Mucosa of gallbladder (tissue), 1 donor: Measurements from ENCODE around the gene CNTNAP2. TPM values are rescaled to one million over a fixed set of nuclear protein-coding genes. Genes with fewer than 3 reads are reported as not detected.

Experiments used
- DNase-seq: peaks from one replicate; pipeline ENCODE4 v3.0.0-alpha.2; 2020; ENCODE audit warnings: low spot score
- total RNA-seq: library from RNA; stranded (reverse); gene quantifications from one replicate; pipeline ENCODE4 v1.2.1, GENCODE V29; 2021
- donor health status: DM: no; HTN: no; CAD: no.

Gene CNTNAP2
- total RNA-seq, 1 donor from 2014 or later: 1.6 TPM

GRCh38 chr7:147857152-147858140, 1740.8 kb downstream of the CNTNAP2 start:
- no peak for DNase-seq

- no peak for DNase-seq
These were observed 1741.8 kb downstream of the CNTNAP2 start for GRCh38 chr7:147858421-147858820.

- no peak for DNase-seq
These were observed 1742.4 kb downstream of the CNTNAP2 start for GRCh38 chr7:147859033-147859432.

- DNase-seq: no peak
These were observed 1742.9 kb downstream of the CNTNAP2 start for GRCh38 chr7:147859486-147859885.

- no peak for DNase-seq
These were observed 1744.6 kb downstream of the CNTNAP2 start for GRCh38 chr7:147861058-147861716.

GRCh38 chr7:147861945-147862344, 1745.3 kb downstream of the CNTNAP2 start:
- DNase-seq: no peak

GRCh38 chr7:147869456-147869855, 1752.9 kb downstream of the CNTNAP2 start:
- DNase-seq: no peak

- no peak for DNase-seq
These were observed 1762.5 kb downstream of the CNTNAP2 start for GRCh38 chr7:147878912-147879661.

- DNase-seq: no peak
These were observed 1769.3 kb downstream of the CNTNAP2 start for GRCh38 chr7:147885869-147886268.

GRCh38 chr7:147894271-147894670, 1777.7 kb downstream of the CNTNAP2 start:
- no peak for DNase-seq

- no peak for DNase-seq
These were observed 1779.5 kb downstream of the CNTNAP2 start for GRCh38 chr7:147896121-147896520.

GRCh38 chr7:147903536-147904218, 1787.1 kb downstream of the CNTNAP2 start:
- DNase-seq: no peak

- DNase-seq: no peak
These were observed 1787.6 kb downstream of the CNTNAP2 start for GRCh38 chr7:147904219-147904576.

GRCh38 chr7:147909431-147910148, 1793.0 kb downstream of the CNTNAP2 start:
- DNase-seq: no peak

- no peak for DNase-seq
These were observed 1794.6 kb downstream of the CNTNAP2 start for GRCh38 chr7:147911201-147911601.

GRCh38 chr7:147912291-147912690, 1795.7 kb downstream of the CNTNAP2 start:
- no peak for DNase-seq

GRCh38 chr7:147912946-147913638, 1796.5 kb downstream of the CNTNAP2 start:
- no peak for DNase-seq

GRCh38 chr7:147915781-147916180, 1799.2 kb downstream of the CNTNAP2 start:
- no peak for DNase-seq

- no peak for DNase-seq
These were observed 1800.0 kb downstream of the CNTNAP2 start for GRCh38 chr7:147916573-147916972.

GRCh38 chr7:147923841-147924240, 1807.2 kb downstream of the CNTNAP2 start:
- DNase-seq: no peak
